HuH-7 (cell line): ENCODE results near the gene PLXNB2.

ENCODE experiments used
- DNase-seq: peaks from one replicate; pipeline ENCODE4 v3.0.0; 2011; ENCODE audit warnings: low spot score

Gene PLXNB2

DNA sequence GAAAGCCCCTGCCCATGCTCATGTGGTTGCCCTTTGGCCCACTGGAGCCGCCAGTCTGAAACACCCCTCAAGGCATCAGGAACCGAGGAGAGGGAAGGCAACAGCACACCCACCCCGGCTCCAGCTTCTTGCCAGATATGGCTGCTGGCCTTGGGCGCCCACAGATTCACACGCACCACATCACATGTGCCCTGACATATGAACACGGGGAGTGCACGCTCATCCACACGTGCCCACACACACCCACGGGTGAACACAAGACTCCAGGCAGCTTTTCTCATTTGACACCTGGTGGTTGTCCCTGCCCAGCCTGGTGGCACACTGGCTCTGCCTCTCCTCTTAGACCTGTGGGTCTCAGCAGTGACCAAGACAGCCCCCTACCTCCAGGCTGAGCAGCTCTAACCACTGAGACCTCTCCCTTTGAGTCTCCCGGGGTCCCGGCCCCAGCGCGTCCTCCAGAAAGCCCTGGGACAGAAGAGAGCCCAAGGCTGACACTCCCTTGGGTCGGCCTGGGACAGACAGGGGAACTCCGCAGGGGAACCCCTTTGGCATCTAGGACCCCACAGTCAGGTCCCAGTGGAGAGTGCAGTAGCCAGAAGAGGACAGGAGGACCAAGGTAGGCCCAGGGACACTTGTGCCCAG lies 43.2 kb downstream of the PLXNB2 start:
- DNase-seq: no peak

- DNase-seq: no peak
Observed at GRCh38 chr22:50262973-50263617, 44.4 kb downstream of the PLXNB2 start.

DNA sequence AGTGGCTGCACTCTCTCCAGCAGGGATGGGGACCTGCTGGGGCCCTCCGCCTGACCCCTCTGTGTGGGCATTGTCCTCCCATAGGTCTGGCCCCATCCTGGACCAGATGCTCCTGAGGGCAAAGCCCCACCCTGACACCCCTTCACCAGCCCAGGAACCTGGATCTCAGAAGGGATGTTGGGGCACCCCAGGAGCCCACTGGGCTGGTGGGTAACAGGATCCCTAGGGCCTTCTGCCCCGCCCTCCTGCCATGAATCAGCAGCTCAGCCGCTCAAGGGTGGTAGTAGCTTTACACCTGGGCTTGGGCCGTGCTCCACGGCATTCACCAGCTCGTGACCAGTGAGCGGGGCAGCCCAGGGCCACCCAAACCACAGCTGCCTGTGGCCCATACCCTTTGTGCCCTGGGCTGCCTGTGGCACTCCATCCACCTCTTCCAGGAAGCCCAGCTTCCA lies 45.0 kb downstream of the PLXNB2 start:
- DNase-seq: peak; percentile 63

- DNase-seq: peak; percentile 92
Observed at GRCh38 chr22:50261615-50262459, 45.6 kb downstream of the PLXNB2 start, which contains the start of gene MAPK12. TSS of gene MAPK12 (minus strand) at chr22:50261683. CDS start at chr22:50261509, 174 bp downstream.

GRCh38 chr22:50260801-50261614 lies 46.4 kb downstream of the PLXNB2 start:
- peak; percentile 64 for DNase-seq

DNA sequence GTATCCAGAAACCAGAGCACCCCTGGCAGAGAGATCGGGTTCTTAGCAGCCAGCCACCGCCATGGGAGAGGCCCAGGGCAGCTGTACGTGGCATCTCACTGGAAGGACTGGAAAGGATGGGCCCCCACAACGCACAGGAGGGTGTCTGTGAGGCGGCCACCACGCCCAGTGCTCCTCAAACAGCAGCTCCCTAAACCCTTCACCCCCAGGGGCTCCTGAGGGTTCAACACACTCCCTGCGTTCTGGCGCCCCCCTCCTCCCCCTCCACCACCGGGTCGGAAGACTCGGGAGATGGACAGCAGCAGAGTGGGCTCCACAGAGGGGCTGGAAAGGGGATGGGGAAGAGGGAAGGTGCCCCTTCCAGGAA lies 47.0 kb downstream of the PLXNB2 start:
- DNase-seq: no peak

DNA sequence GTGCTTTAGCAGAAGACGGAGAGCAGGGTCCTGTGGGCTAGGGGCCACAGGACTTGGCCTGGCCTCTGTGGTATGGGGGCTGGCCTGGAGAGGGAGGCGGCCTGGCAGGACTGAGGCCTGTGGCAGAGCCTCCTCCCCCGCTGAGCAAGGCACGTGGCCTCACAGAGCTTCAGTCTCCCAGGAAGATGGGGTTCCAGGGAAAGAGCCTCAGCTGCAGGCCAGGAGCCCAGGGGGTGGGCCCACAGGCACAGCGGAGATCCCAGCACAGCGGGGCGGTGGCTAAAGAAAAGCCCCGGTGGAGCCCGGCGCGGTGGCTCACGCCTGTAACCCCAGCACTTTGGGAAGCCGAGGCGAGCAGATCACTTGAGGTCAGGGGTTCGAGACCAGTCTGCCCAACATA lies 48.1 kb downstream of the PLXNB2 start:
- no peak for DNase-seq

DNA sequence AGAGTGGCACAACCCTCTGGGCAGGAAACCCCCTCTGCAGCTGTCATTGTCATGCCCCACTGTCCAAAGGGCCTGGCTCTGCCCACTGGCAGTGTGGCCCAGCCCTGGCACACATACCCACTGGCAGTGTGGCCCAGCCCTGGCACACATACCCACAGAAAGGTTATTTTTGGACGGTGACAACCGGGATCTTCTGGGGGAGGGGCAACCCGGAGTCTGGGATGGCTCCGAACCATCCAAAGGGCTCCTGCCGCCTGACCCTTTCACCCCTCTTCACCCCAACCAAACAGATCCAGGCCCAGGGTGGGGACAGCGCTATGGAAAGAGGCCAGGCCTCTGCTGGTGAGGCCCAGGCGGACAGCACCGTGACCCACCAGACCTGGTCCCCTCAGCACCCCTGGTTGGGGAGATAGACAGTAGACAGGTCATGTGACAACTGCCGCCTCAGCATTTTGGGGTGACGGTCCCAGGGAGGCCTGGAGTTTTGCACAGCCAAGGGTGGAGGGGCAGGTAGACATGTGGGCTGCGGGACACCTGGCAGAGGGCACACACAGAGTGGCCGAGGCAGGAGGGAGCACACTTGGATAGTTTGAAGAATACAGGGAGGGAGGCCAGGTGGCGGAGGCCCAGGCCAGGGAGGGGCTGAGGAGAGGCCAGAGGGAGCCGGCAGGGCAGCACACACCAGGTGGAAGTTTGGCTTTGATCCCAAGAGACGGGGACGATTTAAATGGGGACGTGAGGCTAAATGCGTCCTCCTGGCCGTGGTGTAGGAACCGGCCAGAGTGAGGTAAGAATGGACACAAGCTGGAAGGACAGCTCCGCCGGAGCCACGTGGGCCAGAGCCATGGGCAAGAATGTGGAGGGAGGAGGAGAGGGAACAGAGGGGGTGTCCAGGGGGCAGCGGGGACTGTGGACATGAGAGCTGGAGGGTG lies 48.8 kb downstream of the PLXNB2 start:
- no peak for DNase-seq

DNA sequence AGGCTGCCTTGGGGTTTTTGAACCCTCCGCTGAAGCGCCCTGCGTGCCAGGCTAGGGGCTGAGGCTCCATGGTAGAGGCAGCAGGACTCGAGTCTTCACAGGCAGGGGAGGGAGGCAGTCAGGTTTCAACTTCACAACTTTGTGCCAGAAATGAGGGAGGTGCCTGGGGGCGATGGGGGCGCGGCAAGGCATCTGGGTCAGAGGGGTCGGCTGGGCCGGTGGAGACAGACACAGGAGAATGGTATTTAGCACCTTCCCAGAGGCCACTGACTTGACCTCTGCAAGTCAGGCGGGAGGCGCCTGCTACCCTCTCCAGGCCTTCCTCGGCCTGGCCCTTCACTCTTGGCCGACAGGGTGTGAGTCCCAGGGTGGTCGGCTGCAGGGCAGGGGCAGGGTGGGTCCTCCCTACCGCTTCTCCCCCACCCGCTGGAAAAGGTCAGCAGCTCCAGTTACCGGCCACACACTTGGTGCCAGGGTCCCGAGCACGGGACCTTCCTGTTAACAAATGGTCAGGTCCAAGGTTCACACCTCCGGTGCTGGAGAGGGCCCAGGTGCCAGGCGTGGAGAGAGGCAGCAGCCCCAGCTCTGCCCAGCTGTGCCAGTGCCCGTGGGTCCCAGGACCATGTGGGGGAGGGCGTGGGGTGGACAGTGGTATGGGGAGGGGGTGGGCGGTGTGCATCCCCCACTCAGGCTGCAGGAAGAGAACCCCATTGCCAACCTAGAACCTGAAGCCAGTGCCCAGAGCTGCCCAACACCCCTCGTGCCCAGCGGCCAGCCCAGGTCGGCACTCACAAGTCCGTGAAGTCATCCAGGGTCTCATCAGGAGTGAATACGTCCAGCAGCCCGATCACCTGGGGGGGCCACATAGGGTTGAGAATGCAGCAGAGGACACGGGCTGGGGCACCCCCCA lies 49.7 kb downstream of the PLXNB2 start:
- DNase-seq: no peak

GRCh38 chr22:50257041-50257440 lies 50.4 kb downstream of the PLXNB2 start:
- DNase-seq: no peak

DNA sequence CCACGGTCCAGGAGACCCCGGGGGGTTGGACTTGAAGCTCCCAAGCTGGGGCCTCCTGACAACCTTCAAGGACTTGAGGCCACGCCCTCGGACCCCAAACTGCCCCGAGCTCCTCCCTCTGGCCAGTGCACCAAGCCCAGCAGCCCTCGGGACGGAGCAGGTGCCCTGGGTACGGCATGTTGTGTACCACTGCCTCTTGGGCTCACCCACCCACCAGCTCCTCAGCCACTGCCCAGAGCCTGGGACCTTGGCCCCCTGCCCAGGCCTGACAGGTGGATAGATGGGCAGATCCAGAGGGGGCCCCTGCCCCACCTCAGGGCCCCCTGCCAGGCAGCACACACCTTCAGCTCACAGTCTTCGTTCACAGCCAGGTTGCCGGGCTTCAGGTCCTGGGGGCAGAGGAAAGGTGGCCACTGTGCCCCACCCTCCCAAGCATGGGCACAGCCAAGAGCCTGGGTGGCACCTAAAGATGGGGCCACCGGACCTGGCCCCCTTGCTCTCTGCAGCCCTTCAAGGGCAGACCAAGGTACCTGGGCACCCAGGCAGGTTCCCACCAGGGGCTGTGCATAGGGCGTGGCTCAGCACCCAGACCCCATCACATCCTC lies 51.1 kb downstream of the PLXNB2 start:
- no peak for DNase-seq

- DNase-seq: no peak
Observed at GRCh38 chr22:50255607-50256006, 51.8 kb downstream of the PLXNB2 start.

GRCh38 chr22:50255099-50255498 lies 52.3 kb downstream of the PLXNB2 start:
- DNase-seq: no peak

DNA sequence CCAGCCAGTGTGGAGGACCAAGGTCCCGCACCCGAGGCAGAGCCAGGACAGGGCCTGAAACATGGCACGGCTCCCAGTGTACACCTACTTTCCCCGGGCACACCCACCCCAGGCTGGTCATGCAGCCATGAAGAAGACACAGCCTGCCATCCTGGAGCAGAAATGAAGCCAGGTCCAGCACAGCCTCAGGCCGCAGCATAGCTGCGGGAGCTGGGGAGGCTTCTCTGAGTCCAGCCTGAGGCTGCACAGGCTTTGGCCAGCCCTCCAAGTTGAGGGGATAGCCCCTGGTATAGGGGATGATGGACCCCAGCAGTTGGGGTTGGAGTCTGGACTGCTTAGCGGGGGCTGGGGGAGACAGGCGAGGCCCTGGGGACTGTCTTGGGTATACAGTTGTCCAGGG lies 53.5 kb downstream of the PLXNB2 start:
- no peak for DNase-seq

- no peak for DNase-seq
Observed at GRCh38 chr22:50253046-50253915, 54.2 kb downstream of the PLXNB2 start.

DNA sequence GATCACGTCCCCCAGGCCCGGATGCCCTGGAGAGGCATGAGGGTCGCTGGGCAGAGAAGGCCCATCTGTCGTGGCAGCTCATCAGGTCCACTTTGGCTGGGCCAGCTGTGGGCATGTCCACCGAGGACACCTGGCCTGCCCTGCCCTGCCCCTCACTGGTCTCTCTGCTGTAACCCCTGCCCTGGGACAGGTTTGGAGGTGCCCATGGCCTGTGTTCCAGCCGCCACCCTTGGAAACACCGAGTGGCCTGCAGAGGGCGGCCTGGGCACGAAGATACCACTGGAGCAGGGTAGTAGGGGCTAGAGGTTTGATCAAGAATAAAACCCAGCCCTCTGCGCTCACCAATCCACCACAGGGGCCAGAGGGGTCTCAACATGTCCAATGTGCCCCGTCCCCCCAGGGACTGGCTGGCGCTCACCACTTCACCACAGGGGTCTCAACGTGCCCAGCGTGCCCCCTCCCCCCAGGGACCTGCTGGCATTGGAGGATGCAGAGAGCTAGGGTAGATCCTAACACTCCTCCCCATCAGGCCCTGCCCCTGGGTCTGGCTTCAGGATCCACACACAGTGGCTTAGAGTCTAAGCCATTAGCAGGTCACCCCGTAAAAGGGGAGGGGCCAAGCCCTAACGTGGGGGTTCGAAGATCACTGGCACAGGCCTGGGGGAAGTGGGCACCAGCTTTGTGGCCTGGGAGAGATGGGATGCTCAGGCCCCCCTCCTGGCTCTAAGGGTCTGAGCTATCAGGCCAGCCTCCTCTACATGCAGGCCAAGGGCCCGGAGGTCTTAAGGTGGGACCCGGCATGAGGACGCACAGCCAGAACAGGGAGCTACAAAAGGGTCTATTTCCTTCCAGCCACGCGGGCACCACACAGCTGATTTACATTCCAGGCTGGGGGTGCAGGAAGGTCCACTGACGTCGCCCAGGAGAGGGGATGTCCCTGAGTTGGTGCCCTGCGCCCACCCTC lies 55.1 kb downstream of the PLXNB2 start:
- DNase-seq: peak; percentile 95

- DNase-seq: no peak
Observed at GRCh38 chr22:50251477-50252081, 55.9 kb downstream of the PLXNB2 start.
